ENCODE data around the gene LNP1. TPM values are rescaled to one million over a fixed set of nuclear protein-coding genes. Genes with fewer than 3 reads are reported as not detected.

Gene LNP1
- total and polyA plus RNA-seq, 10 of the 15 experiments (the other 5 are each of a cell fraction or from before 2014, with no cell fraction given) = 2.1 to 4.2 (median 2.7) TPM

DNA sequence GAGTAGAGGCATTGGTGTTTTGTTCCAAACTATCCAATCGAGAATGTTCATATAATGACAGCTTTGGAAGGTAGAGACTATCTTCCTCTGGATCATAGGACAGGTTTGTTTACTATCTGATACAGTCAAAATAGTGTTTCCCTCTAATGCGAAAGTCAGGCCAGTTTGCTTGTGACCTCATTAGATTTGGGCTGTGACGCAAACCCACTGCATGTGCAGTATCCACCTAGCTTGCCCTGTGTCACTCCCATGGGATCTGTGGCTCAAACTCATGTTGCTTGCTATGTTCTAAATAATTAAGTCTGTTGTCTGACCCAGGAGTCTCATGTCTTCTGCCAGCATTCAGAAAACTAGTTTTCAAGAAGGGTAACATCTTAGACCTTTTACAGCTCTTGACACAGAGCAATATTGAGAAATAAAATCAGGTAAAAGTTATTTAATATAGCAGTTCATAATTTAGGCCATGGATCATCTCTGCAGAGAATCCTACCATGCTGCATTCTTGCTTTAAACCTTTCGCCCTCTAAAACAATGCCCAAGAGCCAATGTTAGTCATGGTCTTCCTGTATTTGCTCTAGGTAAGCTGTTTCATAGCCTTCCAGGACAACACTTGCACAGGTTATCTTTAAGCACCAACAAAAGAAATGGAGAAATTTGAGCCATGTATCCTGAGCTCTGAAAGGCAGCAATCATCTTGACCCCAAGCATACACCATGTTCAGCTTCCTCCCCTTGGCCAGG lies 40.4 kb upstream of the LNP1 start:
- RAD21 ChIA-PET (ENCODE audit: unreplicated experiment) = interaction anchor here (1.1 kb wide), 1 partner anchor 229 kb away, joined by 3 read pairs; no protein-coding TSS in a partner anchor
- SMC1A ChIA-PET (ENCODE audit: uncharacterized antibody, unreplicated experiment) = interaction anchor here (1.2 to 2.3 kb wide), 4 partner anchors 25 to 43 kb away, joined by 3 to 8 read pairs (median 4); no protein-coding TSS in a partner anchor
- H3K79me2 ChIP-seq (ENCODE audit: control insufficient read depth, insufficient read depth, low read length) = no peaks in the 10 kb centered on the region
- peaks cover 0 to 26% of the 10 kb centered on the region in 2 experiments; a peak in 3 of 4 replicates for H3K36me3 ChIP-seq (ENCODE audit: control insufficient read depth in 2 of 2, insufficient read depth in 2 of 2, low read length in 1 of 2)
- in situ Hi-C loops (cut with MboI) (no loop called here), intact Hi-C loops (cut with micrococcal nuclease; ENCODE audit: unreplicated experiment) (no loop called here)
- no peak for FAIRE-seq
- H4K20me1 ChIP-seq (ENCODE audit: control insufficient read depth, insufficient read depth) = no peaks in the 10 kb centered on the region
- CTCF ChIA-PET = interaction anchor here (0.8 to 1.1 kb wide), 2 partner anchors 12 to 15 kb away, joined by 3 to 4 read pairs; no protein-coding TSS in a partner anchor
- no peaks in the 10 kb centered on the region for H3K9me3 ChIP-seq (replicated peaks; ENCODE audit: control insufficient read depth, insufficient read depth, low read length)
- ATAC-seq = no peak
- no peaks in the 10 kb centered on the region for H3K27me3 ChIP-seq (replicated peaks in 1 of 2; ENCODE audit: control insufficient read depth in 2 of 2, insufficient read depth in 2 of 2, low read length in 1 of 2)
- POLR2A ChIA-PET = interaction anchor here (1.0 to 1.2 kb wide), 2 partner anchors 12 to 17 kb away, joined by 4 to 5 read pairs; no protein-coding TSS in a partner anchor
- BruUV-seq (replicated peaks) = no TSS peak
- no peak overlapping the region for H2AFZ ChIP-seq (ENCODE audit: control insufficient read depth, low read depth, low read length)
- TF ChIP-seq, protein P1, sequence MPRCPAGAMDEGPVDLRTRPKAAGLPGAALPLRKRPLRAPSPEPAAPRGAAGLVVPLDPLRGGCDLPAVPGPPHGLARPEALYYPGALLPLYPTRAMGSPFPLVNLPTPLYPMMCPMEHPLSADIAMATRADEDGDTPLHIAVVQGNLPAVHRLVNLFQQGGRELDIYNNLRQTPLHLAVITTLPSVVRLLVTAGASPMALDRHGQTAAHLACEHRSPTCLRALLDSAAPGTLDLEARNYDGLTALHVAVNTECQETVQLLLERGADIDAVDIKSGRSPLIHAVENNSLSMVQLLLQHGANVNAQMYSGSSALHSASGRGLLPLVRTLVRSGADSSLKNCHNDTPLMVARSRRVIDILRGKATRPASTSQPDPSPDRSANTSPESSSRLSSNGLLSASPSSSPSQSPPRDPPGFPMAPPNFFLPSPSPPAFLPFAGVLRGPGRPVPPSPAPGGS (IDR thresholded peaks at IDR 0.05; ENCODE audit: borderline replicate concordance, insufficient read depth, low read depth, low read length, poor library complexity, severe bottlenecking) = no peak
- TF ChIP-seq RCOR1 (conservative IDR thresholded peaks at IDR 0.05; ENCODE audit: low read depth, low read length) (no peak), YY1 (IDR thresholded peaks at IDR 0.05; ENCODE audit: low read depth, low read length) (no peak), STAT3 (IDR thresholded peaks at IDR 0.05; ENCODE audit: low read depth, low read length) (no peak), ZNF217 (IDR thresholded peaks at IDR 0.05) (no peak), BRCA1 (IDR thresholded peaks at IDR 0.05; ENCODE audit: low read depth, low read length) (no peak), ZNF24 (IDR thresholded peaks at IDR 0.05) (no peak), ZNF384 (IDR thresholded peaks at IDR 0.05; ENCODE audit: borderline replicate concordance, low read depth, low read length) (no peak), SMC3 (IDR thresholded peaks at IDR 0.05; ENCODE audit: borderline replicate concordance, low read length) (no peak), CREB1 (IDR thresholded peaks at IDR 0.05; ENCODE audit: low read depth) (no peak)
- TF ChIP-seq, protein P2, sequence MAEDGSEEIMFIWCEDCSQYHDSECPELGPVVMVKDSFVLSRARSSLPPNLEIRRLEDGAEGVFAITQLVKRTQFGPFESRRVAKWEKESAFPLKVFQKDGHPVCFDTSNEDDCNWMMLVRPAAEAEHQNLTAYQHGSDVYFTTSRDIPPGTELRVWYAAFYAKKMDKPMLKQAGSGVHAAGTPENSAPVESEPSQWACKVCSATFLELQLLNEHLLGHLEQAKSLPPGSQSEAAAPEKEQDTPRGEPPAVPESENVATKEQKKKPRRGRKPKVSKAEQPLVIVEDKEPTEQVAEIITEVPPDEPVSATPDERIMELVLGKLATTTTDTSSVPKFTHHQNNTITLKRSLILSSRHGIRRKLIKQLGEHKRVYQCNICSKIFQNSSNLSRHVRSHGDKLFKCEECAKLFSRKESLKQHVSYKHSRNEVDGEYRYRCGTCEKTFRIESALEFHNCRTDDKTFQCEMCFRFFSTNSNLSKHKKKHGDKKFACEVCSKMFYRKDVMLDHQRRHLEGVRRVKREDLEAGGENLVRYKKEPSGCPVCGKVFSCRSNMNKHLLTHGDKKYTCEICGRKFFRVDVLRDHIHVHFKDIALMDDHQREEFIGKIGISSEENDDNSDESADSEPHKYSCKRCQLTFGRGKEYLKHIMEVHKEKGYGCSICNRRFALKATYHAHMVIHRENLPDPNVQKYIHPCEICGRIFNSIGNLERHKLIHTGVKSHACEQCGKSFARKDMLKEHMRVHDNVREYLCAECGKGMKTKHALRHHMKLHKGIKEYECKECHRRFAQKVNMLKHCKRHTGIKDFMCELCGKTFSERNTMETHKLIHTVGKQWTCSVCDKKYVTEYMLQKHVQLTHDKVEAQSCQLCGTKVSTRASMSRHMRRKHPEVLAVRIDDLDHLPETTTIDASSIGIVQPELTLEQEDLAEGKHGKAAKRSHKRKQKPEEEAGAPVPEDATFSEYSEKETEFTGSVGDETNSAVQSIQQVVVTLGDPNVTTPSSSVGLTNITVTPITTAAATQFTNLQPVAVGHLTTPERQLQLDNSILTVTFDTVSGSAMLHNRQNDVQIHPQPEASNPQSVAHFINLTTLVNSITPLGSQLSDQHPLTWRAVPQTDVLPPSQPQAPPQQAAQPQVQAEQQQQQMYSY (CRISPR knock-in tag; IDR thresholded peaks at IDR 0.05) = no peak
- 97% methylated on average over 4 of the region's 4 CpGs for WGBS (ENCODE audit: insufficient coverage, insufficient replicate concordance, low lambda C conversion rate, missing lambda C conversion rate)
- no peak overlapping the region for H3K9ac ChIP-seq (ENCODE audit: control insufficient read depth, insufficient read depth, low read length)
- H3K4me2 ChIP-seq (ENCODE audit: control insufficient read depth, insufficient read depth) = no peak overlapping the region
- no peak overlapping the region for H3K4me3 ChIP-seq
- no peaks in the 10 kb centered on the region for H3K4me1 ChIP-seq (ENCODE audit: control insufficient read depth, insufficient read depth, low read length)
- no peak for DNase-seq (ENCODE audit: low read depth, low spot score)
- H3K27ac ChIP-seq (ENCODE audit: control insufficient read depth, insufficient read depth) = no peak overlapping the region
